Stomach (tissue), 9 donors: ENCODE measurements around the gene MTCH2. TPM values are rescaled to one million over a fixed set of nuclear protein-coding genes. Genes with fewer than 3 reads are reported as not detected.

ENCODE experiments used
- DNase-seq, 2 donors: peaks; one replicate each; pipeline versions ENCODE4 v3.0.0 to v3.0.0-alpha.2; 2013 to 2019
- H3K27ac ChIP-seq, 5 donors: fragments of 200-600 bp in 4 of 5; sonication (generic) in 4 of 5; one replicate each; pipeline ENCODE4 v1.5.1; 2013 to 2019; ENCODE audit warnings: mild to moderate bottlenecking in 1 of 5, moderate library complexity in 1 of 5
- H3K27me3 ChIP-seq, 3 donors: fragments of 200-600 bp; sonication (generic); one replicate each; pipeline ENCODE4 v1.5.1; 2017 to 2019; ENCODE audit warnings: mixed run types in 1 of 3
- H3K36me3 ChIP-seq, 4 donors: fragments of 200-600 bp; sonication (generic); 1 replicate in 3 of 4; 2 replicates in 1 of 4; pipeline ENCODE4 v1.5.1; 2016 to 2019
- H3K4me1 ChIP-seq, 4 donors: fragments of 200-600 bp; sonication (generic); one replicate each; pipeline ENCODE4 v1.5.1; 2016 to 2019
- H3K4me3 ChIP-seq, 4 donors: fragments of 200-600 bp; sonication (generic) in 3 of 4; one replicate each; pipeline ENCODE4 v1.5.1; 2016 to 2019; ENCODE audit warnings: mild to moderate bottlenecking in 1 of 4
- H3K9me3 ChIP-seq, 4 donors: fragments of 200-600 bp; sonication (generic); one replicate each; pipeline ENCODE4 v1.5.1; 2016 to 2019
- CTCF ChIP-seq, 7 experiments: fragments of 450-650 bp in 4 of 7; fragments of 200-600 bp in 3 of 7; sonication (generic) in 3 of 7; IDR thresholded peaks; one replicate each; pipeline ENCODE4 v1.5.1; 2016 to 2019; ENCODE audit warnings: antibody characterized with exemption in 7 of 7, control low read depth in 2 of 7, mild to moderate bottlenecking in 1 of 7
- EP300 ChIP-seq: sonication (generic); formaldehyde crosslinking; IDR thresholded peaks from one replicate; pipeline ENCODE4 v1.6.1; 2017; ENCODE audit warnings: antibody characterized with exemption
- POLR2A ChIP-seq, 4 donors: fragments of 450-650 bp; IDR thresholded peaks; one replicate each; pipeline ENCODE4 v1.6.1; 2016; ENCODE audit warnings: antibody characterized with exemption in 4 of 4, control low read depth in 2 of 4, mild to moderate bottlenecking in 1 of 4, moderate library complexity in 1 of 4
- POLR2AphosphoS5 ChIP-seq, 3 donors: sonication (generic); formaldehyde crosslinking; IDR thresholded peaks; one replicate each; pipeline ENCODE4 v1.6.1; 2016; ENCODE audit warnings: antibody characterized with exemption in 3 of 3
- WGBS, 5 donors: extraction: QIAGEN DNeasy Blood & Tissue Kit in 3 of 5; methylation state at CpG; one replicate each; pipeline versions ENCODE4 v1.1.5 to v1.1.7; 2013 to 2018; 5-methylcytosine and 5-hydroxymethylcytosine counted together
- intact Hi-C: fragments of 100-400 bp; cut with DNase I; formaldehyde crosslinking; loops from one replicate; pipeline ENCODE4 v1.15.1; 2023; ENCODE audit warnings: low total_unique reads
- polyA plus RNA-seq, 3 donors: library from polyadenylated mRNA; stranded (reverse); fragments of 200-250 nt; gene quantifications; one replicate each; pipeline ENCODE4 v1.2.3, GENCODE V29; 2013
- small RNA-seq, 4 donors: library from RNA; depleted of rRNA; stranded (forward); fragments of <200 nt; gene quantifications; one replicate each; pipeline ENCODE3, GENCODE V24; 2016
- total RNA-seq, 5 donors: library from RNA; depleted of rRNA; stranded (reverse); fragments of >200 nt; gene quantifications; one replicate each; pipeline versions ENCODE4 v1.1.0 to v1.2.3, GENCODE V29; 2014 to 2016
- donor health status: healthy with polysubstance abuse.
- donor health status: Bipolar disorder and iron deficiency.
- donor health status: healthy.

Gene MTCH2
- total and polyA plus RNA-seq, 8 donors, result 21.7 to 86.2 (median 45.8) TPM

- peaks cover 22 to 88% (median 80%) of the 10 kb centered on the region in 4 donors for H3K36me3 ChIP-seq
- peaks cover under 1 to 39% (median 17%) of the 10 kb centered on the region in 4 donors for H3K4me1 ChIP-seq
- no peaks in the 10 kb centered on the region for H3K9me3 ChIP-seq
- no peak for TF ChIP-seq CTCF (IDR thresholded peaks at IDR 0.05)
- no peak for TF ChIP-seq POLR2AphosphoS5 (IDR thresholded peaks at IDR 0.05)
- no peak for TF ChIP-seq EP300
- TF ChIP-seq POLR2A (IDR thresholded peaks at IDR 0.05), result no peak
- no peaks in the 10 kb centered on the region for H3K27me3 ChIP-seq
- DNase-seq, result no peak
- no peak overlapping the region for H3K27ac ChIP-seq
- no peak overlapping the region for H3K4me3 ChIP-seq
- intact Hi-C loops, result no loop called here
- 68 to 89% (median 83%) methylated on average over 1 of the region's 1 CpG for WGBS, 5 donors
Observed at GRCh38 chr11:47571895-47572294, 70.5 kb downstream of the MTCH2 start.

GRCh38 chr11:47571357-47571729, 71.0 kb downstream of the MTCH2 start:
- intact Hi-C loops, result no loop called here
- Histone ChIP-seq H3K4me1 (peaks cover 0 to 39% (median 15%) of the 10 kb centered on the region in 4 donors), H3K27ac (no peak overlapping the region), H3K27me3 (no peaks in the 10 kb centered on the region), H3K36me3 (peaks cover 22 to 83% (median 74%) of the 10 kb centered on the region in 4 donors), H3K9me3 (no peaks in the 10 kb centered on the region), H3K4me3 (no peak overlapping the region)
- TF ChIP-seq EP300 (no peak), CTCF (IDR thresholded peaks at IDR 0.05) (no peak), POLR2A (IDR thresholded peaks at IDR 0.05) (no peak), POLR2AphosphoS5 (IDR thresholded peaks at IDR 0.05) (no peak)
- WGBS, 5 donors, result 75 to 89% (median 87%) methylated on average over 4 of the region's 4 CpGs
- no peak for DNase-seq

GRCh38 chr11:47570651-47571356, 71.6 kb downstream of the MTCH2 start:
- intact Hi-C loops, result no loop called here
- no peak for DNase-seq
- Histone ChIP-seq H3K9me3 (no peaks in the 10 kb centered on the region), H3K27me3 (no peaks in the 10 kb centered on the region), H3K4me3 (no peak overlapping the region), H3K27ac (no peak overlapping the region), H3K4me1 (peaks cover 0 to 43% (median 16%) of the 10 kb centered on the region in 4 donors), H3K36me3 (peaks cover 22 to 78% (median 69%) of the 10 kb centered on the region in 4 donors)
- no peak for TF ChIP-seq EP300
- no peak for TF ChIP-seq POLR2AphosphoS5 (IDR thresholded peaks at IDR 0.05)
- TF ChIP-seq POLR2A (IDR thresholded peaks at IDR 0.05), result no peak
- TF ChIP-seq CTCF (IDR thresholded peaks at IDR 0.05), result no peak
- 74 to 91% (median 88%) methylated on average over 3 of the region's 3 CpGs for whole genome bisulfite sequencing, 5 donors

GRCh38 chr11:47569646-47570045, 72.7 kb downstream of the MTCH2 start:
- Histone ChIP-seq H3K9me3 (no peaks in the 10 kb centered on the region), H3K27ac (no peak overlapping the region), H3K4me3 (no peak overlapping the region), H3K4me1 (peaks cover 5 to 49% (median 22%) of the 10 kb centered on the region in 4 donors), H3K27me3 (no peaks in the 10 kb centered on the region), H3K36me3 (peaks cover 15 to 66% (median 58%) of the 10 kb centered on the region in 4 donors)
- WGBS, 5 donors, result 94 to 99% (median 97%) methylated on average over 6 to 7 of the region's 7 CpGs
- intact Hi-C loops, result no loop called here
- DNase-seq, result no peak
- TF ChIP-seq POLR2AphosphoS5 (IDR thresholded peaks at IDR 0.05) (no peak), EP300 (no peak), CTCF (IDR thresholded peaks at IDR 0.05) (no peak), POLR2A (IDR thresholded peaks at IDR 0.05) (no peak)

Small RNA genes within 50 kb of the gene (small RNA-seq; reads per million reads assigned to genes)
- gene RNU5E-10P, result 0 reads per million in 4 donors

Other genes starting within 250 kb of the MTCH2 start
- gene SLC39A13, start 234.0 kb downstream of the MTCH2 start, total RNA-seq, result 100 to 1,000 TPM in 1 of 5 donors, 10 to 100 TPM in 3, 1 to 10 TPM in 1; 7.0 to 158 (median 24.8) TPM
- gene SLC39A13, start 234.0 kb downstream of the MTCH2 start, polyA plus RNA-seq, result 10 to 100 TPM; 21.7 to 33.6 (median 27.1) TPM
- 100 to 1,000 TPM in 2 of 5 donors, 10 to 100 TPM in 2, 1 to 10 TPM in 1; 8.1 to 147 (median 65.9) TPM for gene PSMC3, start 216.1 kb downstream of the MTCH2 start, total RNA-seq
- gene PSMC3, start 216.1 kb downstream of the MTCH2 start, polyA plus RNA-seq, result 100 to 1,000 TPM; 143 to 175 (median 145) TPM
- gene RAPSN, start 193.4 kb downstream of the MTCH2 start, total RNA-seq, result 1 to 10 TPM in 2 of 5 donors, not detected in 3; 1.1 to 1.2 TPM
- gene RAPSN, start 193.4 kb downstream of the MTCH2 start, polyA plus RNA-seq, result under 1 TPM in 1 of 3 donors, not detected in 2; 0.20 TPM
- 100 to 1,000 TPM in 2 of 5 donors, 10 to 100 TPM in 3; 39.7 to 206 (median 95.2) TPM for gene CELF1, start 89.4 kb downstream of the MTCH2 start, total RNA-seq
- gene CELF1, start 89.4 kb downstream of the MTCH2 start, polyA plus RNA-seq, result 10 to 100 TPM; 12.7 to 18.5 (median 17.7) TPM
- 100 to 1,000 TPM in 2 of 5 donors, 10 to 100 TPM in 3; 39.5 to 126 (median 80.6) TPM for gene PTPMT1, start 77.0 kb downstream of the MTCH2 start, total RNA-seq
- gene PTPMT1, start 77.0 kb downstream of the MTCH2 start, polyA plus RNA-seq, result 10 to 100 TPM; 36.4 to 62.1 (median 55.2) TPM
- 10 to 100 TPM in 3 of 5 donors, 1 to 10 TPM in 2; 2.7 to 19.8 (median 16.2) TPM for gene KBTBD4, start 63.6 kb downstream of the MTCH2 start, total RNA-seq
- gene KBTBD4, start 63.6 kb downstream of the MTCH2 start, polyA plus RNA-seq, result 10 to 100 TPM in 1 of 3 donors, 1 to 10 TPM in 2; 7.5 to 14.2 (median 8.0) TPM
- gene NDUFS3, start 63.5 kb downstream of the MTCH2 start, total RNA-seq, result 100 to 1,000 TPM in 1 of 5 donors, 10 to 100 TPM in 4; 28.6 to 143 (median 71.2) TPM
- gene NDUFS3, start 63.5 kb downstream of the MTCH2 start, polyA plus RNA-seq, result 100 to 1,000 TPM; 128 to 210 (median 209) TPM
- gene FAM180B, start 55.9 kb downstream of the MTCH2 start, total RNA-seq, result 1 to 10 TPM in 1 of 5 donors, under 1 TPM in 1, not detected in 3; 0.37 to 1.2 TPM
- gene FAM180B, start 55.9 kb downstream of the MTCH2 start, polyA plus RNA-seq, result not detected
- 1 to 10 TPM in 3 of 5 donors, under 1 TPM in 1, not detected in 1; 0.87 to 8.4 (median 1.2) TPM for gene C1QTNF4, start 48.1 kb downstream of the MTCH2 start, total RNA-seq
- gene C1QTNF4, start 48.1 kb downstream of the MTCH2 start, polyA plus RNA-seq, result 1 to 10 TPM in 2 of 3 donors, under 1 TPM in 1; 0.68 to 3.9 (median 2.7) TPM
- gene AGBL2, start 72.8 kb upstream of the MTCH2 start, total RNA-seq, result 10 to 100 TPM in 1 of 5 donors, 1 to 10 TPM in 1, under 1 TPM in 1, not detected in 2; 0.92 to 11.7 (median 9.9) TPM
- under 1 TPM in 2 of 3 donors, not detected in 1; 0.56 to 0.90 TPM for gene AGBL2, start 72.8 kb upstream of the MTCH2 start, polyA plus RNA-seq
- 100 to 1,000 TPM in 4 of 5 donors, 10 to 100 TPM in 1; 96.2 to 487 (median 202) TPM for gene FNBP4, start 124.8 kb upstream of the MTCH2 start, total RNA-seq
- 10 to 100 TPM; 10.6 to 29.4 (median 17.9) TPM for gene FNBP4, start 124.8 kb upstream of the MTCH2 start, polyA plus RNA-seq
- gene NUP160, start 205.8 kb upstream of the MTCH2 start, total RNA-seq, result 10 to 100 TPM; 10.7 to 77.5 (median 21.6) TPM
- gene NUP160, start 205.8 kb upstream of the MTCH2 start, polyA plus RNA-seq, result 10 to 100 TPM in 1 of 3 donors, 1 to 10 TPM in 2; 7.9 to 11.1 (median 8.4) TPM